ENCODE data around the gene FHIT.

FHIT gene

DNA sequence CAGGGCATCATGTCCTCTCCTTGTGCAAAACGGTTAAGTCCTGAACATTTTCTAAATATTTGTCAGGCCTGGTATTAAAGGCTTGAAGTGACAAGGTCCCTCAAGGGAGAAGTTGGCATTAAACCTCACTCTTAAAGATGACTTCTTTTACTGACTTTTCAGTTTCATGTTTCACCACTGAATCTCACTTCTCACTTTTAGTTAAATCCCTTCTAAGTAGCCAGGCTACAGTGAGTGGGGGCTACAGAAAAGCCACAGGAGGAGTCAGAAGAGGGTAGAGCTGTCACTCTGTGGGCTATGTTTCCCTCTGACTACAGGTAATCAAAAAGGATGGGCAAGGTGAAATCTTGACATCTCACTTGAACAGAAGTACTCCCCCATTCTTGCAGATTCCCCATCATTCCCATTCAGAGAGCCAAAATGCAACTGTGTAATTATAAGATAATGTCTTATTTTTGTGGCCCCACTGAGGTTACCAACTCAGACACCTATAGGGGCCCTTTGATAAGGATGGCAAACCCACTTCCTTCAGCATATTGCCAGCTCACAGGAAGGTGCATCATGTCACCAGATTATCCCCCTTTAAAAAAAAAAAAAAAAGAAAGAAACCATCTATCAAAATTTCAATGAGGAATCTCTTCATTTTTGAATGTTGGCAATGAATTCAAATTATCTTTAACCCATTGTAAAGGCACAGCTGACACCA is 1411.3 kb downstream of the FHIT start:
- DNase-seq: no peak

DNA sequence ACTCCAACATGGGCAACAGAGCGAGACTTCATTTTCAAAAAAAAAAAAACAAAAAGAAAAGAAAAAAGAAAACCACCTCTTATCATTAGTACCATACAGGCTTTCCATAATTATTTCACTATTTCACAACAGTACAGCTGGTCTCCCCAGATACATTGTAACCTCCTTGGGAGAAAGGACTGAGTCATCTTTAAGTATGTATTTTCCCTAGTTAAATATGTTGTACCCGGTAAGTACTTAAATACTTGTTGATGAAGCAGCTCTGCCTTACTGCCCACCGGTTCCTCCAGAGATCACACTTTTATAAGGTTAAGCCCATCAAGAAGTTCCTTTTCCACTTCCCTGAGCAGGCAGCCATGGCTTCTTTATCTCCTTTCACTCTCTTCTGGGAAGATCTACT is 1412.0 kb downstream of the FHIT start:
- DNase-seq: no peak

DNA sequence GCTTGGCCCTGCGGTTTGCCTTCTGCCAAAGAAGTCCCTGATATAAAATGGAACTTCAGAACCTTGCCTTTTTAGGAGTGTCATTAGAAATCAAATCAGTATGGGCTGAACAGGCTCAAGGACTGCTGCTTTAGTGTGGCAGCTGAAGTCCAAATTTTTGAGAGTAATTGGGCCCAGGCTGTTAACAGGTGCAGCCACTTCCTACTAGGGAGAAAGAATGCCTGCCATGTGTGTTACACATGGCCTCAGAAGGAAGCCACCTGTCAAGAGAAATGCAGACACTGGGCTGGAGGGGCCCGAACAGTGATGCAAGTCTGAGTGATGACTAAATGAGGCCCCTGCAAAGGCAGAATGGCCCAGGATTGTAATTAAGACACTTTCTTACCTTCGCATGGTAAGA is 1414.7 kb downstream of the FHIT start:
- DNase-seq: no peak

DNA sequence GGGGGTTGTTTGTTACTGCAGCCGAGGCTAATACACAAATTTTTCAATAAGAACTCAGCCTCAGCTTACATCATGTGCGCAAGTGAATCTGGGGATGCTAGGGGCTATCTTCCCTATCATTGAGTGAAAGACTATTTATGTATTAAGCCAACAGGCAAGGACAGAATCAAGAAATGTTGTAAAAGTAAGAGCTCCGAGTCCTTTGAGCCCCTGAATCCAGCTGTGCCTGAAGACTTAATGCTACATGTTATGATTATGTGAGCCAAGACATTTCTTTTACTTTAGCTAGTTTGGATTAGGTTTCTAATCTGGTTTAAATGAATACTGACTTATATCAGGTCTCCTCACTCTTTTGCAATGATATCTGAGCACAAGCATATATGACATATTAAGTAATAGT is 1418.5 kb downstream of the FHIT start:
- DNase-seq: no peak

DNA sequence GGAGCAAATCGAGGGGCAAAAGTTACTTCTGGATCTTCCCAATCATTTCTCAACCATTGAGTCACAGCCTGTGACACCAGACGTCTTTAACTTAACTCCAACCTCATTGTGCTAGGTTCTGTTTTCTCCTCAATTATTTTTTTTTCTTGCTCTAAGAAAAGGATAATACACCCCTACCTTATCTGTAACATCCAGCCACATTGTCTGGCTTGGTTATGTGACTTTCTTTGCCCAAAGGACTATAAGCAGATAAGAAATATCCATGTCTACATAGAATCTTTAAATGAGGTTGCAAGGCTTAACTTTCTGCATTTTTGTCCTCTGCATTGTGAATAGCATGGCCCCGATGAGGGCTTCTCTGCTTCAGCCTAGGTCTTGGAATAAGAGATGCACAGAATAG is 1419.0 kb downstream of the FHIT start:
- no peak for DNase-seq

DNA sequence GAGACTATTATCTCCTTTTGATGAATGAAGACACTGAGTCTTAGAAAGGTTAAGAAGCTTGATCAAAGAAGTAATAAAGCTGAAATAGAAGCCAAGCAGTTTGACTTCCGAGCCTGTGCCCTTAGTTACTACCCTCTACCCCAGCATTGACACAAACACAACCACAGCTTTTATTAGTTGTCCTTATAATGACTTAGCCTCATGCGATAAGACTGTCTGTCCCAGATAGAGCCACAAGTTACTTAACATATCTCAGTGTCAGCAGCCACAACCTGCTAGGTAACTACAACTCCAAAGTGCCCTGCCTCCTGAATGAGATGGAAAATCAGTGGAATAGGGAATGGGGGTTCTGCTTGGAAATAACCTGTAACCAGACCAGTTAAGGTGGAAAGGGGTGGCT is 1419.9 kb downstream of the FHIT start:
- DNase-seq: no peak

DNA sequence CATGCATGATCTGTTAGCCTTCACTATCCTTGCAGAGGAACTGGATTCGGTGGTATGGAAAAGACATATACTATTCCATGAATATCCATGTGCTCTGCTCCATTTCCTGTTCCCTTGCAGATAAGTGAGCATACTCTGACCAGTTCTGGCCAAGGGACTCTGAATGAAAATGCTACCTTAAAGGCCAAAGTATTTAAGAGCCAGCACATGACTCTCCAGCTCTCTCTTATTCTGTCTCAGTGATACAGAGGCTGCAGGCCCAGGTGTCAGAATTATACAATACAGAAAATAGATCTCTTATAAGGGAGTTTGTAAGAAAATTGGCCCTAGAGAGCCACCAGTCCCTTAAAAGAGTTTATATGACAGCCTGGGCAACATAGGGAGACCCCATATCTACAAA is 1421.7 kb downstream of the FHIT start:
- no peak for DNase-seq

DNA sequence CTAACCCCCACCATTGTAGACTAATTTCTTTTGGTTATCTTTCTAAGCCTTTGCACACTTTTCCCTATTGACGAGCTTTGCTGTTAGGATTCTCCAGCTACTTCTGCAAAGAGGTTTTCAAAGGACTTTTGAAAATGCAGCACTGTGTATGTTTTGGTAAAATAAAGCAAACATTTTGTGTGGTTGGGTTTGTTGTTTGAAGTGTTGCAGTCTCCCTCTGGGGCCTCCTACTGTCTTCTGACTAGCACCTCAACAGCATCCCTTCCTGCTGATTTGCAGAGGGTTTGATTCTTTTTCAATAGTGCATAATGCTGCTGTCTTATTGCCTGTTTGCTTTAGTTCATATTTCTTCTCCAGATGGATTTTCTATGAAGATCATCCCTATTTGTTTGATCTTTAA is 1426.4 kb downstream of the FHIT start:
- DNase-seq: no peak

DNA sequence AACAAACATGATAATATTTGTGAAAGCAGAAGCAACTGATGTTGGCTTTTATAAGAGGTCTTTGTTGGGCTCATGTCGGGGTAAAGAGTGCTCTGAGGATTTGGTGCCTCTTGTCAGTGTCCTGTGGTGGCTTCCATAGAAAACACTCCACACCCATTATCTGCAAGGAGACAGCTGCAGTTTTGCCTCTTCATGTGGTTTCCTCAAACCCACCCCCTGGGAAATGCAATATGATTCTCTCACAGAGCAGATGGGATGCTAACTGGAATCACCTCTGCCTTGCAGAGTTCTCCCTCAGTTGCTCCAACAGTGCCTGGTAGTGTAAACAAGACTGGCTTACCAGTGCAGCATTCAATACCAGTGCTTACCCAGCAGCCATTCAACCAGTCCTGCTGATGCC is 1430.0 kb downstream of the FHIT start:
- DNase-seq: no peak

DNA sequence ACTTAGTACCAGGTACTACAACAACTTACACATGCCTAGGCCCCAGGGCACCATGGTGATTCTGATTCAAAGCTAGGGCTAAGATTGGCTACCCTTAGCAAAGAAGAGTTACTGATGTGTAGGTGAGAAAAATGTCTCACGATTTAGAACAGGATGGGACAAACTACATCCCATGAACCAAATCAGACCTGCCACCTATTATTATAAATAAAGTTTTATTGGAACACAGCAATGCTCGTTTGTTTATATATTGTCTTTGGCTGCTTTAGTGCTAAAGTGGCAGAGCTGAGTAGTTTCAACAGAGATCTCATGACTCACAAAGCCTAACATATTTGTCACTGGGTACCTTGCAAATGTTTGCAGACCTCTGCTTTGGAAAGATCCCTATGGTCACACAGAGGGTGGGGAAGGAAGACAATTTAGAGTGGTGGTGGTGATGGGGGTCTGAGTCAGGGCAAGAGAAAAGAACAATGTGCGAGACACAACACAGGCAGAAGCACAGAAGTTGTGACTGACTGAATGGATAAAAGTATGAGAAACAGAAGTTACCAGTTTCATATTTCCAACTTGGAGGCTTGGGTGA is 1430.8 kb downstream of the FHIT start:
- no peak for DNase-seq

DNA sequence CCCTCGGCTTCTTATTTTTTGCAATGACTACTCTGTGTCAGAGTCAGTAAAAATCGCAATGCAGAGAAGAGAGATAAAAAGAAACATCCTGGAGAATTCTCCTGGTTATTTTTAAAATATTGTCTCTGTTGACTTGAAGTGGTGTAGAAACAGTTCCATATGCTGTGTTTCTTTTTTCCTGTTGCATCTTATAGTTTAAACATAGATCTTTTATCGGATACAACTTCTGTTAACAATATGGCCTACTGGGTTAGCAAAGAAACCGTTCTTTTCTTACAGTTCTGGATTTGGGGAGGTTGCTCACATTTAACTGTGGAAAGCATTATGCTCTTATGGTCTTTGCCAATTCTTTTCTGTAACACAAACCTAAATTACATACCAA is 1432.3 kb downstream of the FHIT start:
- no peak for DNase-seq

DNA sequence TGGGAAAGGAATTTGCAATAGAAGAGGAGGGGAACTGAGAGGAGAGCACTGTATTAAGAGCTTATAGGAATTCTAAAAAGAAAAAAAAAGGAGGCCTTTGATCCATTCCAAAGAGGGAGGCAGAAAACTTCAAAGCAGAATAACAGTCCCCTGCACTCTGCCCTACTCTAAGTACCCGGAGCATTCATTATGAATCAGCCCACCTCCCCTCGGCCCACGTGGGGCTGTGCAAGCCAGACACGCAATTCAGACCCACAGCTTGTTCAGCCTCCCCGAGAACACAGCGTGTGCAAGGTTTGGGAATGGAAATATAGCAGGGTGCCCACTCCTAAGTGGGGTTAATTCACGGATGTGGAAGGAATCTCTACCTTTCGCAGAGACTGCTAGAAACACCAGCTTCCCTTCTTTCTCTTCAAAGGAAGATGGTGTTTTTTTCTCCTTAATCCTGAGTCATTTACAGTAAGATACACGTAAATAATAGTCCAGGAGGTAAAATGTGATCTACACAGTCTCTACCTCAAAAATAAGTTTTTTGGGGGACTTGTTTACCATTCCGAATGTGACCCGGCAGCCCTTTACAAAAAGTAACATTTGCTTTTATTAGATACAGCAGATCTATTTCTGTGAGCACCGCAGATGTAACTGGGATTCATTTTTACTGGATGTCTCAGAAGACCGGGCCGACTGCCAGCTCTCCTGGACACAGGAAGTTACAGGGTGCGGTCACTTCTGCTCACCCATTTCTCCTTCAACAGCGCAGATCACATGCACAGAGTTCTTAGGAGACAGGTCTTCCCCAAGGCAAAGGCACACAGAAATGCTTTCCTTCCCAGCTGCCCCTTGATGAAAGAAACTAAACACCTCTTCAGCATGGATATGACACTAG is 1433.0 kb downstream of the FHIT start:
- DNase-seq: peak in 1 of 2 donors; percentile 11

DNA sequence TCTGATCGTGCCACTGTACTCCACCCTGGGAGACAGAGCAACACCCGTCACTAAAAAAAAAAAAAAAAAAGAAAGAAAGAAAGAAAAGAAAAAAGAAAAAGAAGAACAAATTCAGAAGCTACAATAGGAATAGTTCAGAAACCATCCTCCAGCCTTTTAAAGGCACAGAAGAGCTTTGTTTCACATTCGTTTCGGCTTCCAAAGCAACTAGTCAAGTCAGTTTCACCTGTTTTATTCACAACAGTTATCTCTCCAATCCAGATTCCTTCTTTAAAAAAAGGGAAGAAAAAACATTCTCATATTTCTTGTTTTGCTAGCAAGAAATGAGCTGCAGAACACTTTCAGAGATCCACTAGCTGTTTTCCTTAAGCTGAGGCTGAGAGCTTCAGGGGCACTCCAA is 1433.7 kb downstream of the FHIT start:
- DNase-seq: no peak

DNA sequence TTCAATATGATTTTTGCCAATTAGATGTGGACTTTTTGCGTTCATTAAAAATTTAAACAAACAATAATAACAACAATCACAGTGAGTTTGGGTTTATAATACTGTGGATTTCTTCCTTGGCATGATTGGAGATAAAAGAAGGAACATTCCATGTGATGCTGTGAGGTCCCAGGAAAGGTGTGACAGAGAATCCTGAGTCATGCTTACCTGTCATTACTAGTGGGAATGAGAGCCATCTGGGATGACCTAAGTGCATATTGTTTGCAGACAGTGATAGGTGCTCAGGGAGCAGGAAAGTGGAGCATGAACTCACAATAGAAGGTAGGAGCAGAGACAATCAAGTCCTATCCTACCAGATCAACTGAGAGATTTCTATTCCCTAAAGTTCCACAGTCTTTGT is 1434.9 kb downstream of the FHIT start:
- no peak for DNase-seq

DNA sequence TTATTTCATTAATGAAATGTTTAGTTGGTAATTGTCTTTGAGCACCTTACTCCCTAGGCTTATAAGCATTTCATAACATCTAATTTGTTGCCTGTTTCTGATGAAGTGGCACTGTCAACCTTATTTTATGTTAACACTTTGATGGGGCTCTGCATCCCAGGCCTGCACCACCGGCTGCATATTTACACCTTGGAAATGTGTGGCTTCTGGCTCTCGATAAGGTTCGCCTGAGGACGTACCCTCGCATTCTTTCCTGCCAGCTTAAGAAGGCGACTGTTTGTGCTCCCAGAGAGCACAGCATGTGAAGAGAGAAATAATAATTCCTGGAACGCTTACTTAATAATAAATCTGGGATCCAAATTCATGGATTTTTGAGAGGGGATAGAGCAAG is 1438.1 kb downstream of the FHIT start:
- no peak for DNase-seq

DNA sequence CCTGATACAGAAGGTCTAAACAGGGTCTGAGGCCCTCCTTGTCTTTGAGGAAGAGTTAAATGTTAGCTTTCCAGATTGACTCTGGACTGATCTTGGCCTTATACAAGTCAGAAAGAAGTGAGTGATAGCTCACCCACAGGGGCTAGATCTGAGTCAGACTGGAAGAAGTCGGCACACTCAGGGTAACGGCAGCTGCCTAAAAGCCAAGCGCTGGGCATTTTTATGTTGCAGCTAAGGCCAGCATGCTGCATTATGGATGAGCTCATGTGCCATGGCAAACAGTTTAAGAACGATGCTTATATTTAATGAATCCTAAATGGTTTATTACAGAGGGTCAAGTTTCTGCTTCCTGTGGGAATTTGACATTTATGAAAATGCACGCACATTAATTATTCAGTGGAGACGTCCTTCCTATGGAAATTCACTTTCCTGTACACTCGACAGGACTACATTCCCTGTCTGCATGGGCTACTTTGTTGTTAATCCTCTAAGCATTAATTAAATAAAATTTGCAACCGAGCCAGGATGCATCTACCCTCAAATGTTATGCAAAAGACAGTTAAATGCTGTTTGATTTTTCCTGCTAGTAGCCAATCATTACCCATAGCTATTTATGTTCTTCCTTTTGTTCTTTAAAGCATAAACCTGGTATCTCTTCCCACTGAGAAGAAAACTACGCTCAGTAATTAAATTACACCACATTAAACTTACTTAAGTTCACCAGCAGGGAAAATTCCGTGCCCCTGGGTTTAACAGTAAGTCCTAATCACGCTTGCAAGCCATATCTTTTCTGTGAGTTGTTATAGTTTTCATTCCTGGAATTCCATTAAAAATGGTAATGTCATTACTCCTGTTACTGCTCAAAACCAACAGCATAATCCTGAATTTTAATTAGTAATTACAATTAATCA is 1438.8 kb downstream of the FHIT start:
- DNase-seq: no peak

DNA sequence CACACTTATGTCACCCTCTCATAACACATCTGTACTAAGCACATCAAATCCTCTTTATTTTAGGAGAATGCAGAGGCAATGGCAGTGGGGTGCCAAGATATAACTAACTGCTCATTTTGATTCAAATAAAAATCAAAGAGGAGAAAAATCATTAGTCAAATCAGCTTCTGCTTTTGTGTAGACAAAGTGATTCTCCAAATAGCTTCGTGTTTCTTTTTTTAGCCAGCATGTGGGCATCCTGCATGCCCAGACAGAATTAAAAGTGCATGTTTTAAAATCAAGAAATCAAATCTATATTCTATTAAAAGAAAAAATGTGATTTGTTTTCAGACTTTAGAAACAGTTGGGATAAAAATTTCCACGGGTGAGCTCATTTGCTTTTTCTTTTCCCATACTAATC is 1440.1 kb downstream of the FHIT start:
- no peak for DNase-seq

DNA sequence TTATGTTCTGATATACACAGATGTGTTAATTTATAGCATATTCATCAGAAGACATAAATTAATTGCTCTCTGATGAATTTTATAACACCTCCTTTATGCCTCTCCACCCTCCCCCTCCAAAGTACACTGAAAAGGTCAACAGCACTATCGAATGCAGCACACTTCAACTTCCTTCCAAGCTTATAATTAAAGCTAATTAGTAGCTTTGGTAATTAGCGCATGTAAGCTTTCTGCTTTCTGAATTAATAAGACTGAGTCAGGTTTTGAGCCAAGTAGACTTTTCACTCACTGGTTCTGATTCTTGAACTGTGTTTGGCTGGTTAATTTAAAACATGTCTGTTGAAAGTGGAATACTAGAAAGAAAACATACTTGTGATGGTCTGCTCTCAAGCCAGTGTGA is 1440.6 kb downstream of the FHIT start:
- no peak for DNase-seq

DNA sequence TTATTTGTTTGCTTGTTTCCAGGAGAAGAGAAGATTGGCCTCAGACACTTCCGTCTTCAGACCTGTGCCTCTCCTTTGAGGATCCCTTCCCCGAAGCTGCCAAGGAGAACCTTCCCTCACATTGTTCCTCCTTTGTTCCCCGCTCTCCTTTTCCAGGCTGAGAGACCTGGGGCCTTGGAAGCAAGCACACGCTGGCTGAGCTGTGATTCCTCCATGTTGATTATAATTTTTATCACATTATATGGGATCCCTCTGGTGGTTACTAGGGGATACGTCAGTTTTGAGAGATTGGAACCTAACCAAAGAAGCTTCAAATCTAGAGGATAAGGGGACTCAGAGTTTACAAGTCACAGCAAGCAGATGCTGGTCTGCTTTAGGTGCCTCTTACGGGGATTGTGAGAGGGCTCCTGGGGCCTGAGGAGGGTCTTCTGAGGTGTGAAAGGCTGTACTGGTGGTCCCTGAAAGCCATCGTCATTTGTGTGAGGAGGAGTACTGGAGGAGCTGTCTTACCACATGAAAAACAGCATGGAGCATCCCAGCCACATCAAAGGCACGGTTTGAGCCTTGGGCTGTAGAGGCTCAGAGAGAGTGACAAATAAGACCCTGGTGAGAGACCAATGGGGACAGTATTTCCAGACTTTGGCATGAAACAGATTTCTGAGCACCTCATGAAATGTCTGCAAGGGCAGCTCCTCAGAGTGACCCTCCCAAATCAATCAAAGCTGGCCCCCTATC is 1441.4 kb downstream of the FHIT start:
- peak in 1 of 2 donors; percentile 3 for DNase-seq

DNA sequence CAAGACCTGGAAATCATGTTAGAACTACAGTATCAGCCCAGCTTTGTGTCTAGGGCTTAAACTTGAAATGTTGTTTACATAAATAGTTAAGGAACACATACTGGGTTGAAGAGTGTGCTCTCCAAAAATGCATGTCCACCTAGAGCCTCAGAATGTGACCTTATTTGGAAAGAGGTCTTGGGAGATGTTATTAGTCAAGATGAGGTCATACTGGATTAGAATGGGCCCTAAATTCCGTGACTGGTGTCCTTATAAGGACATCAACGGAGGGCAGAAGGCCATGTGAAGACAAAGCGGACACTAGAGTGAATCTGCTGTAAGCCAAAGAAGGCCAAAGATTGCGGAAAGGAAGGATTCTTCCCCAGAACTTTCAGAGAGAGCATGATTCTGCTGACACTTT is 1442.2 kb downstream of the FHIT start:
- DNase-seq: no peak

DNA sequence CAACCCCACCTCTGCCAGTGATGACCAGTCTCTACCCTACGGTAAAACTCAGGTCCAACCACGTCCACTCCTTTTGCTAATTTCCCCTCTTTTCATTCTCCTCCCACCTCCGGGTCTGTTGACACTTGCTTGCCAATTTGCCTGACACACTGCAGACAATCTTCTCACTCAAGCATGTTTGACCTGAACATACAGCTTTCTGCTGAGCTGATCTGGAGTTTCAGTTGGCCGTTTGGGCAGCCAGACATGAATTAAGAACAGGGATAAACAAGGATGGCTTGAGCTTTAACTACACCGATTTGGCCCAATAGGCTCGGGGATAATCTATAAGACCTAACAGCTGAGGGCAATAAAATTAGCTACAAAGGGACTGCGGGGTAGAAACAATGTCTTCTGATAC is 1442.8 kb downstream of the FHIT start:
- DNase-seq: no peak

DNA sequence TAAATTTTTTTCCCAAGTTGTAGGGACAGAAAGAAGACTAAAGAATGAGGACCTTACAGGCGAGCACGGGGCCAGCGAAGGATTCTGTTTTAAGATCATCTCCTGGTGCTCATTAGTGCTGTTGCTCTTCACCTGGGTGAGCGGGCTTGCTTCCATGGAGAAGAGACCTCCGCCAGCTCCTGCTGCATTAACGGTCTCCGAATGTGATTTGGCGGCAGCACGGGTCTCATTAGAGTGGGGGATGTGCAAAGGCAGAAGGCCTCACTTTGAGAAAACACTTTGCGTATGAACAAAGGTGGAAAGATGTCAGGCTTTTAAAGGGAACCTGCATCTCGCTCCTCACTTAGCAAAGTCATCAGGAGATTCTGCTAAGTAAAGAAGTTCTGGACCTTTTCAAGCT is 1448.0 kb downstream of the FHIT start:
- DNase-seq: no peak

Data from CD4-positive, alpha-beta T cell treated with Interleukin-1 beta for 1 hour (primary cell).